ENCODE results near the gene C8G. TPM values are rescaled to one million over a fixed set of nuclear protein-coding genes. Genes with fewer than 3 reads are reported as not detected.

C8G gene
- total RNA-seq, 1 experiment from 2014 or later = 2.1 TPM

GRCh38 chr9:136902259-136902821 lies 42.7 kb upstream of the C8G start (continued):
- no peak for TF ChIP-seq ZNF274 (IDR thresholded peaks at IDR 0.05; ENCODE audit: low read depth, low read length)
- no peak for TF ChIP-seq CTCF (IDR thresholded peaks at IDR 0.05 in 2 of 3, conservative IDR thresholded peaks at IDR 0.05 in 1 of 3; ENCODE audit: borderline replicate concordance in 1 of 3, insufficient read depth in 1 of 3, low read depth in 2 of 3, low read length in 2 of 3)
- TF ChIP-seq EGR1 (IDR thresholded peaks at IDR 0.05; ENCODE audit: low read depth) = no peak
- TF ChIP-seq EZH2phosphoT487 (IDR thresholded peaks at IDR 0.05; ENCODE audit: borderline replicate concordance) = no peak

- ChIA-PET CTCF (no interaction called here), RAD21 (ENCODE audit: low non-redundant PET in 1 of 2, low total read pairs in 2 of 2, uncharacterized antibody in 2 of 2, unreplicated experiment in 2 of 2) (no interaction called here), POLR2A (no interaction called here)
- Histone ChIP-seq H3K79me2 (ENCODE audit: insufficient read depth, low read length) (peaks cover 37% of the 10 kb centered on the region; the same call in 1 of the 2 replicates), H3K4me3 (replicated peaks in 1 of 2; ENCODE audit: low read depth in 1 of 2, low read length in 2 of 2) (no peak overlapping the region), H3K4me1 (ENCODE audit: control insufficient read depth in 1 of 2, insufficient read depth in 2 of 2, low read length in 2 of 2) (peaks cover 9 to 23% of the 10 kb centered on the region in 2 experiments), H3K4me2 (ENCODE audit: low read length) (no peak overlapping the region), H3K9ac (ENCODE audit: low read length) (no peak overlapping the region), H3K27ac (ENCODE audit: low read depth, low read length) (no peak overlapping the region), H4K20me1 (ENCODE audit: insufficient read depth) (no peaks in the 10 kb centered on the region), H3K36me3 (ENCODE audit: control insufficient read depth in 1 of 2, insufficient read depth in 2 of 2, low read length in 2 of 2) (peaks cover 20 to 39% of the 10 kb centered on the region in 2 experiments; a peak in 3 of 4 replicates), H2AFZ (ENCODE audit: low read depth, low read length, poor library complexity, severe bottlenecking) (no peak overlapping the region), H3K9me2 (ENCODE audit: insufficient read depth) (no peaks in the 10 kb centered on the region), H3K27me3 (ENCODE audit: insufficient read depth, low read length) (no peaks in the 10 kb centered on the region), H3K9me3 (ENCODE audit: control insufficient read depth in 1 of 2, insufficient read depth in 1 of 2, low read depth in 1 of 2, low read length in 2 of 2) (no peaks in the 10 kb centered on the region)
- no peak for ATAC-seq
- BruUV-seq (replicated peaks) = no TSS peak
- no peak for DNase-seq (ENCODE audit: low read depth, low spot score)
- intact Hi-C loops (cut with micrococcal nuclease) = no loop called here
- TF ChIP-seq ATF3 (IDR thresholded peaks at IDR 0.05) = no peak
Observed at GRCh38 chr9:136903041-136903554, 41.9 kb upstream of the C8G start.
